ENCODE results near the gene CST4.
A peak's percentile ranks its signal among the peaks of the same experiment; 100 is the strongest.
"Not testable (repeated sequence)": the region's sequence is repeated elsewhere in the genome, so short reads cannot be mapped to it uniquely, and the experiment has no call there.

CST4 gene

GRCh38 chr20:23638309-23638708 lies 50.5 kb downstream of the CST4 start:
- TF ChIP-seq CTCF (conservative IDR thresholded peaks at IDR 0.05; ENCODE audit: low read depth): no peak
- POLR2A ChIA-PET (ENCODE audit: low non-redundant PET): no interaction called here
- H3K27ac ChIP-seq: peak overlapping the region; percentile 92
- CTCF ChIA-PET: no interaction called here
- no peak for DNase-seq (ENCODE audit: low spot score)

GRCh38 chr20:23637282-23638221 lies 51.3 kb downstream of the CST4 start, which contains the start of gene CST3:
Gene CST3, minus strand, starts transcription at chr20:23637955. Its CDS starts 93 bp downstream, at chr20:23637862.
- H3K27ac ChIP-seq: peak within 1 kb of the TSS; percentile 92
- TF ChIP-seq CTCF (conservative IDR thresholded peaks at IDR 0.05; ENCODE audit: low read depth): no peak
- peak; percentile 94 for DNase-seq (ENCODE audit: low spot score)
- ChIA-PET CTCF (interaction anchor here (0.7 kb wide), 1 partner anchor 291 kb away, joined by 5 read pairs; no protein-coding TSS in a partner anchor), POLR2A (ENCODE audit: low non-redundant PET) (no interaction called here)

DNA sequence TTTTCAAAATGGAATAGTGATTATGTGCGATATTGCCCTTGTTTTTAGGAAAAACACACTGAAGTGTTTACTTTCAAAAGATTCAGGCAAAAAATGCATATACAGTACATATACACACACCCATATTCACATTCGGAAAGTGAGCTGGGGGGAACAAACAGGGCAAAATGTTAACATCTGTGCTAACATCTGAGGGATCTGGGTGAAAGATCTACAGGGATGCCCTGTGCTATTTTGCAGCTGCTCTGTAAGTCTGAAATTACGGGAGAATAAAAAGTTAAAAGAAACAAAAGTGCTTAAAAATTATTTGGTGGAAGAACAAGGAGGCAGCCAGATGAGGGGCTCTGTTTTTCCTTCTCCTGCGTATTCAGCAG lies 51.9 kb downstream of the CST4 start:
- TF ChIP-seq CTCF (conservative IDR thresholded peaks at IDR 0.05; ENCODE audit: low read depth): no peak
- ChIA-PET POLR2A (ENCODE audit: low non-redundant PET) (no interaction called here), CTCF (no interaction called here)
- no peak for DNase-seq (ENCODE audit: low spot score)
- peak overlapping the region; percentile 92 for H3K27ac ChIP-seq

DNA sequence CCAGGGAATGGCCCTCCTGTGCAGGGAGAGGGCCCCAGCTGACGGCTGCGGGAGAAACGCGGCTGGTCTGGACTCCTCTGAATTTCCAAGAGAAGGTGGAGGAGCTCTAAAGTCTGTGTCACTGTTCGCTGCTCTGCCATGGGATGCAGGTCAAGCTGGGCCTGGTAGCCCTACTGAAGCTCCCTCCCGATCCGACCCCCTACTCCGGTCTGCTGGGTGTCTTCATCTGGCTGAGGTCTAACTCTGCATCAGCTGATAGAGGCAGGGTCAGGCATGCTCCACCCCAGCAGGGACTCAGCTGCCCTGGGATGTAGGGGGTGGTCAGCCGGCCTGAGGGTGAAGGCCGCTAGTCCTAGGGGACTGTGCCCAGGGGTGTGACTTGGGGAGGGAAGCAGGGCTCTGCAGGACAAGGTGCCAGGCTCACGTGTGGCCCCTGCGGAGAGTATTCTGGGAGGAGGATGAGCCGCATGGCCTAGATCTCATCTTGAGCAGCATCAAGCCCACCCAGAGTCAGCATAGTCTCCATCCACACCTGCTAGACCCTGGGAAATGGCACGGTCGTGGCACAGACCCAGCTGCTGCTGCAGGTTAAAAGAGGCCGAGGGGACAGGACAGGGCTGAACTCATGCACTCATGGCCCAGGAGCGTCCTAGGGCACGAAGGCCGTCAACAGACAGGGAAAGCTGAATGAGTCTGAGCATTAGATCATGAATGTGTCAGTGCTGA lies 52.5 kb downstream of the CST4 start:
- no peak for DNase-seq (ENCODE audit: low spot score)
- POLR2A ChIA-PET (ENCODE audit: low non-redundant PET): no interaction called here
- peak overlapping the region; percentile 92 for H3K27ac ChIP-seq
- TF ChIP-seq CTCF (conservative IDR thresholded peaks at IDR 0.05; ENCODE audit: low read depth): no peak
- CTCF ChIA-PET: interaction anchor here (0.6 kb wide), 1 partner anchor 25 kb away, joined by 3 read pairs; no protein-coding TSS in a partner anchor

DNA sequence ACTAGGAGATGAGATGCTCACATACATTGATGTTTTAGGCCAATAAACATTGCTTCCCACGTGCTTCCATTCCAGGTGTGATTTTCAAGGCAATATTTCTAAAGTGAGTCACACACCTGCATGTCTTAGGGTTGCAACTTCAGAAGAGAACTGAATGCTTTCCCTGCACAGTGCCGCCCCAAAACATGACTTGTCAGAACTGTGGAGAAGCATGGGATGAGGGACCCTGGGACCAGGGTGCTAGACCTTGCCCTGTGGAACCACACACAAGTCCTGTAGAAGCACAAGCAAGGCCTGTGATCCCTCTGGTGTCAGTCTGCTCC lies 53.1 kb downstream of the CST4 start:
- DNase-seq (ENCODE audit: low spot score); POLR2A ChIA-PET (ENCODE audit: low non-redundant PET); CTCF ChIA-PET: not testable (repeated sequence)
- peak overlapping the region; percentile 92 for H3K27ac ChIP-seq
